ENCODE results near the gene CRY2.
A peak's percentile ranks its signal among the peaks of the same experiment; 100 is the strongest.

The CRY2 gene

DNA sequence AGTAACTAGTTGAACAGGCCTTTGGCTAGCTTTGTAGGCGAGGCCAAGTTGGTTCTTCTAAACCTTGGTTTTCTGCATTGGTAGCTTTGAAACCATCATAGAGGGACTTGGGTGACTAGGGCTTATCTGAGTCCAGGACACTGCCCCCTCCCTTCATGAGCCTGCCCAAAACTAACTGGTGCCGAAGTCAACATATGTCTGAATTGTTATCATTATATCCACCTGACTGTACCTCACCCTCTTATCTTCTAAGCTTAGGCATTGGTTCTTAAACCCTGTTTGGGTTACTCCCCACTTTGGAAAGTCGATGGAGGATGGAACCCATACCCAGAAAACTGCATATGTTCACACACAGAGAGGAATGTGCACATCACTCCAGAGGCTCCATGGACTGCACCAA lies 30.6 kb downstream of the CRY2 start:
- no peaks in the 10 kb centered on the region for H3K9me3 ChIP-seq (ENCODE audit: control insufficient read depth, low read length)
- peaks cover 6% of the 10 kb centered on the region for H3K36me3 ChIP-seq (ENCODE audit: control insufficient read depth, insufficient read depth, low read length)
- no peak overlapping the region for H3K4me3 ChIP-seq (ENCODE audit: low read length)
- no peaks in the 10 kb centered on the region for H3K27me3 ChIP-seq (ENCODE audit: control insufficient read depth, insufficient read depth, low read length)
- no peak overlapping the region for H3K9ac ChIP-seq (ENCODE audit: low read length)
- no peaks in the 10 kb centered on the region for H3K4me1 ChIP-seq (ENCODE audit: control insufficient read depth, insufficient read depth, low read length)

DNA sequence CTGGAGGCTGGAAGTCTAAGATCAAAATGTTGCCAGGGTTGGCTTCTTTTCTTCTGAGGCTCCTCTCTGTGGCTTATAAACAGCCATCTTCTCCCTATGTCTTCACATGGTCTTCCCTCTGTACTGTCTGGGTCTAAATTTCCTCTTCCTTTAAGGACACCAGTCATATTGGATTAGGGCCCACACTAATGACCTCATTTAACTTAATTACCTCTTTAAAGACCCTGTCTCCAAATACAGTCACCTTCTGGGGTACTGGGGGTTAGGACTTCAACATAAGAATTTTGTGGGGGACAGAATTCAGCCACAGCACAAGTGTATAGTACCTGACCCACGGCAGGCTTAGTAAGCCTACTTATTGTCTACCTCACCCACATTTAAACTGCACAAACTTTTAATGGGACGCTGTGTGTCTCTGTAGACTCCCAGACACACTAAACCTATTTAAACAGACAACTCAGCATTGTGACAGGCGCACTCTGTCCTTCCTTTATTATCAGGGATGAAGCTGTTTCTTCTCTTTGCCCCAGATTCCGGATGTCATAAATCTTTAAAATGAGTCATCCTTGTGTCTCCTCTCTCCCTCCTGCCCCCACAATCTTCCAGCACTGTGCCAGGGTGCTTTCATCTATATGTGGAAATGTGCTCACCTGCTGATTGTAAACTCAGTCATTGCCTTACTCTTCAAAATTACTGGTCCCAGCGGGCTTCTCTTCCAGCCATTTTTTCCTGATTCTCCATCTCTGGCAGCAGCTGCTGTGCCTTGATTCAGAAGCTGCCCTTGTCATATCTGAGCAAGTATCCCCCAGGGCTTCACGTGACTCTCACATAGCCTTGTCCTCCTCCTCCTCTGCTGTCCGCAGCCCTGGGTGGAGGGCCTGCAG lies 32.8 kb downstream of the CRY2 start:
- Histone ChIP-seq H3K4me1 (ENCODE audit: control insufficient read depth, insufficient read depth, low read length) (peaks cover 1% of the 10 kb centered on the region), H3K9ac (ENCODE audit: low read length) (no peak overlapping the region), H3K27me3 (ENCODE audit: control insufficient read depth, insufficient read depth, low read length) (no peaks in the 10 kb centered on the region), H3K4me3 (ENCODE audit: low read length) (no peak overlapping the region), H3K9me3 (ENCODE audit: control insufficient read depth, low read length) (no peaks in the 10 kb centered on the region), H3K36me3 (ENCODE audit: control insufficient read depth, insufficient read depth, low read length) (peaks cover 6% of the 10 kb centered on the region)

DNA sequence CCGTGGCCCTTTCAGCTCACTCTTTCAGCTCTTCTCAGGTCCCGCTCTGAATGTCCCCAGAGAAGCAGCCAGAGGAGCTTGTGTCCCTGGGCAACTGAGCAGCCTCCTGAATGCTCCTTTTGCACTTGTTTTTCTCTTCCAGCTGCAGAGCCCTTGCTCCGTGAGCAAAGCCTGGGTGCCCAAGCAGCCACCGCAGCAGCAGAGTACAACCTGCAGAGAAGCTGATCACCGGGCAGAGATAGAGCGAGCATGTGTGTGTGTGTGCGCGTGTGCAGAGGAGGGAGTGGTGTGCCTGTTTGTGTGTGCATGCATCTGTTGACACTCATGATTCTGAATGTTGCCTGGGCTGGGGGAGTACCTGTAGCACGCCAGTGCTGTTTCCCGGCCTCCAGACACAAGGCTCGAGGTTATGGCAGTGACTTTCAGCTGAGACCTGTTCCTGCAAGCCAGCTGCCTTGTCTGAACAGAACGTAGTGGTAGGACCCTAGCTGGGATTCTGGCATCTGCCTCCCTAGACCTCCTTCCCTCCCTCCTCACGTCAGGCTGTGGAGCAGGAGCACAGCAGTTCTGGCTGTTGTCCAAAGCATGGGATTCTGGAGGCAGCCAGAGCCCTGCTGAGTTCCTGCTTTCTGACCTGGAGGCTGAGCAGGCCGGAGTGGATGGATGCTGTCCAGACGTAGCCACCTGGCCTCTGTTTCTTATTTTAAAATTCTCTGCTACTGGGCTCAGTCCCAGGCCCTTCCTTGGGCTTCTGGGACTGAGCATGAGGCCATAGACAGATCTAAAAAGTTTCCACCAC lies 33.7 kb downstream of the CRY2 start:
- H3K9me3 ChIP-seq (ENCODE audit: control insufficient read depth, low read length): no peaks in the 10 kb centered on the region
- no peaks in the 10 kb centered on the region for H3K27me3 ChIP-seq (ENCODE audit: control insufficient read depth, insufficient read depth, low read length)
- H3K36me3 ChIP-seq (ENCODE audit: control insufficient read depth, insufficient read depth, low read length): peaks cover 6% of the 10 kb centered on the region
- H3K4me3 ChIP-seq (ENCODE audit: low read length): no peak overlapping the region
- peaks cover 4% of the 10 kb centered on the region for H3K4me1 ChIP-seq (ENCODE audit: control insufficient read depth, insufficient read depth, low read length)
- H3K9ac ChIP-seq (ENCODE audit: low read length): no peak overlapping the region

DNA sequence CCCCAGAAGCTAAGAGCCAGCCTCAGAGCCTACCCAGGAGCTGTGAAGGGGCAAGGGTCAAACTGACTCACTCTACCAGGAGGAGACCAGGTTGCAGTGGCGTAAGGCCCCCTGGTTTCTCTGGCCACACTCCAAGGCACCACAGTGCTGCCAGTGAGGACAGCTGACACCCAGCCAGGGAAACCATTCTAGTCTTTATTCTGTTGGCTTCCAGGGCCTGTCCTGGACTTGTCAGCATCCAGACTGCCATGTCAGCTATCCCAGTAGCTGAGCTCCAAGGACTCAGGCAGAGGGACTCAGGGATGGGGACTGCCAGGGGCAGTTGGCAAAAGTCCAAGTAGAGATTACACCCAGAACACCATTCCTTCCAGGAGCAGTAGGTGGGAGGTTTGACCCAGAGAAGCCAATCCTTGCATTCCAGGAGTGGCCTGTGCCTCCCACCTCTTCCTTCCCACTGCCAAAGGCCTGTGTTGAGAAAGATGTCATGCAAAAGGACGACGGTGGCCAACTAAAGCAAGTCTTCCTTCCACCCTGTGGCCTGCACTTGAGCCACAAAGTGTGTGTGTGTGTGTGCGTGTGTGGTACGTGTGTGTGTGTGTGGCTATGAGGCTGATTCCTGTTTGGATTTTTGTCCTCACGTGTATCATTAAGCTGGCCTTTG lies 34.6 kb downstream of the CRY2 start:
- H3K4me3 ChIP-seq (ENCODE audit: low read length): no peak overlapping the region
- H3K27me3 ChIP-seq (ENCODE audit: control insufficient read depth, insufficient read depth, low read length): no peaks in the 10 kb centered on the region
- H3K36me3 ChIP-seq (ENCODE audit: control insufficient read depth, insufficient read depth, low read length): peaks cover 6% of the 10 kb centered on the region
- H3K9me3 ChIP-seq (ENCODE audit: control insufficient read depth, low read length): no peaks in the 10 kb centered on the region
- H3K9ac ChIP-seq (ENCODE audit: low read length): no peak overlapping the region
- H3K4me1 ChIP-seq (ENCODE audit: control insufficient read depth, insufficient read depth, low read length): peaks cover 4% of the 10 kb centered on the region

DNA sequence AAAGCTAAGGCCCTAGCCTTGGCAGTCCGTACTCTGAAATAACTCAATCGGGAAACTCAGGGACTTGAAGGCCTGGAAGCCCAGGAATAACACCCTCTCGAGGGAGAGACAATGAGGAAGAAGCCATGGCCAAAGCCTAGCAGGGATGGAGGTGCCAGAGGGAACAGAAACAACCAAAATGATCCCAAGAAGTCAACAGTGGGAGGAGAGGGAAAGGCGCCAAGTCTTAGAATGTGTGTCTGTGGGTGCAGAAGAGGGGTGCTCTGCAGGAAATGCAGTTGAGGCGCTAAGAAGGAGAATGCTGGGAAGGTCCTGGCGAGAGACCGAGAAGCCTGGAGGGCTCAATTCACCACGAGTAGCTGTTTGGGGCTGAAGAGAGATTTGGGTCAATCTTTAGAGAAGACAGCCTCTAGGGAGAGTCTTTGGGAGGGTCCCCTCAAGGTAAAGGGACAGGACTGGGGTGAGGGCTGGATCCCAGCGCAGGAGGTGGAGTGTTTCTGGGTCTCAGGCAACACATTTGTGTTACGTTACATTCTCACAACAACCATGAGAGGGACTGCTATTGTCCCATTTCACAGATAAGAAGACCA lies 37.4 kb downstream of the CRY2 start:
- peaks cover 6% of the 10 kb centered on the region for H3K36me3 ChIP-seq (ENCODE audit: control insufficient read depth, insufficient read depth, low read length)
- H3K27me3 ChIP-seq (ENCODE audit: control insufficient read depth, insufficient read depth, low read length): no peaks in the 10 kb centered on the region
- H3K9me3 ChIP-seq (ENCODE audit: control insufficient read depth, low read length): no peaks in the 10 kb centered on the region
- peaks cover 4% of the 10 kb centered on the region for H3K4me1 ChIP-seq (ENCODE audit: control insufficient read depth, insufficient read depth, low read length)
- H3K9ac ChIP-seq (ENCODE audit: low read length): no peak overlapping the region
- no peak overlapping the region for H3K4me3 ChIP-seq (ENCODE audit: low read length)

DNA sequence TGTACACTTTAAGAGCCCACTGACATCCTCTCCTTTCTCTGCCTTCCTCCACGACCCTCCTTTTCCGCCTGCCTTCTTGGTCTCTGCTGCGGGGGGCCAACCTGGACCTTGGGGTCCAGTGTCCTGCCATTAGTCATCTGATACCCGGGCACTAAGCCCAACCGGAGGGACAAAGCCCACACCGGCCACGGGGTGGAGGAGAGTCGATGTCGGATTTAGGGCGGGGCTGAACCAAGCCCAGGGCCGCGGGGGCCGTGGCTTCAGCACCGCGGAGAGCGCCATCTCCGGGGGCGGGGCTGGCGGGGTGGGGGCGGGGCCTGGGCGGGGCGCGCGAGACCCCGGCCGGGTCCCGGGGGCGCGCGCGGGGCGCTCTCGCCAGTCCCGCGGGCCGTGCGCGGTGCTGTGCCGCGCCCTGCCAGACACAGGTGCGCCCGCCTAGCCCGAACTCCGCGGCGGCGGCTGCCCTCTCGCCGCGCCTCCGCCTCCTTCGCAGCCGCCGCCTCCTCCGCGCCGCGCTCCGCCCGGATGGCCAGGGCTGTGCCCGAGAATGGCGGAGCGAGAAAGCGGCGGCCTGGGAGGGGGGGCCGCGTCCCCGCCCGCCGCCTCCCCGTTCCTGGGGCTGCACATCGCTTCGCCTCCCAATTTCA lies 38.1 kb downstream of the CRY2 start, which contains the start of gene MAPK8IP1:
MAPK8IP1 (plus strand) TSS at position 378 of the 647 bp plus-strand sequence; CDS start at position 548, 170 bp downstream.
- peaks cover 6% of the 10 kb centered on the region for H3K36me3 ChIP-seq (ENCODE audit: control insufficient read depth, insufficient read depth, low read length)
- peaks cover 4% of the 10 kb centered on the region for H3K4me1 ChIP-seq (ENCODE audit: control insufficient read depth, insufficient read depth, low read length)
- no peaks in the 10 kb centered on the region for H3K27me3 ChIP-seq (ENCODE audit: control insufficient read depth, insufficient read depth, low read length)
- H3K9ac ChIP-seq (ENCODE audit: low read length): peak within 1 kb of the TSS; percentile 43
- H3K4me3 ChIP-seq (ENCODE audit: low read length): no peak within 1 kb of the TSS
- H3K9me3 ChIP-seq (ENCODE audit: control insufficient read depth, low read length): no peaks in the 10 kb centered on the region

DNA sequence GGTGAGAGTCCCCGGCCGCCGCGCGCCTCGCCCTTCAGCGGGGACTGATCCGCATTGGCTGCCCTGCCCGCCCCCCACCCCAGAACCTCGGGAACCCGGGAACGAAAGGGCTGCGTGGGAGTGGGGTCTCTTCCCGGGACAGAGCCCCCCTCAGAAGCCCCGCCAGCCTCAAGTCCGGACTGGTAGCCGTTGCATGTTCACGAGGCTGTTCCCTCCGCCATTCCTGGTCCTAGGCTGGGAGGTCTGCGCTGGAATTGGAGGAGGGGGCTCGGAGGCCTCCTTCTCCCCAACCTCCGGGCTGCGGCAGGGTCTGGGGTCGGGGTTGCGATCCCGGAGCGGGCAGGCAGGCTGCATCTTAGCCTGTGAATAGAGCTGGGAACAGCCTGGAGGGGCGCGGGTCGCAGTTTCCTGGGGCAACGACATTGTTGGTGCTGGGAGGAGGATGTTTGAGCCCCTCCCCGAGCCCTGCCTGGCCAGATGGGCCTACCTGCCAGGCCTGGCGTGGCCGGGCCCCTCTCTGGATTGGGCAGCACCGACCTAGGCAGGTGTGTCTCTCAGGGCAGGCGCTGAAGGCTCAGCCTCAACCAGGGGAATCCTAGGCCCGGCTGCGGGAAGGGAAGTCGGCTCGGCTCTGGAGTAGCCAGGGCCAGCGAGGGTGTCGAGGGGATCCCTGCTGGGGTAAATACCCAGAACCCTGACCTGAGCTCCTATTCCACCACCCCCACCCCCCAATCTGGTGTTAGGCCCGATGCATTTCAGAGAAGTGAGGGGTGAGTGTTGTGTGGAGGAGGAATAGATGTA lies 38.8 kb downstream of the CRY2 start:
- H3K27me3 ChIP-seq (ENCODE audit: control insufficient read depth, insufficient read depth, low read length): no peaks in the 10 kb centered on the region
- peak overlapping the region; percentile 43 for H3K9ac ChIP-seq (ENCODE audit: low read length)
- no peak overlapping the region for H3K4me3 ChIP-seq (ENCODE audit: low read length)
- no peaks in the 10 kb centered on the region for H3K9me3 ChIP-seq (ENCODE audit: control insufficient read depth, low read length)
- H3K36me3 ChIP-seq (ENCODE audit: control insufficient read depth, insufficient read depth, low read length): peaks cover 2% of the 10 kb centered on the region
- peaks cover 4% of the 10 kb centered on the region for H3K4me1 ChIP-seq (ENCODE audit: control insufficient read depth, insufficient read depth, low read length)

DNA sequence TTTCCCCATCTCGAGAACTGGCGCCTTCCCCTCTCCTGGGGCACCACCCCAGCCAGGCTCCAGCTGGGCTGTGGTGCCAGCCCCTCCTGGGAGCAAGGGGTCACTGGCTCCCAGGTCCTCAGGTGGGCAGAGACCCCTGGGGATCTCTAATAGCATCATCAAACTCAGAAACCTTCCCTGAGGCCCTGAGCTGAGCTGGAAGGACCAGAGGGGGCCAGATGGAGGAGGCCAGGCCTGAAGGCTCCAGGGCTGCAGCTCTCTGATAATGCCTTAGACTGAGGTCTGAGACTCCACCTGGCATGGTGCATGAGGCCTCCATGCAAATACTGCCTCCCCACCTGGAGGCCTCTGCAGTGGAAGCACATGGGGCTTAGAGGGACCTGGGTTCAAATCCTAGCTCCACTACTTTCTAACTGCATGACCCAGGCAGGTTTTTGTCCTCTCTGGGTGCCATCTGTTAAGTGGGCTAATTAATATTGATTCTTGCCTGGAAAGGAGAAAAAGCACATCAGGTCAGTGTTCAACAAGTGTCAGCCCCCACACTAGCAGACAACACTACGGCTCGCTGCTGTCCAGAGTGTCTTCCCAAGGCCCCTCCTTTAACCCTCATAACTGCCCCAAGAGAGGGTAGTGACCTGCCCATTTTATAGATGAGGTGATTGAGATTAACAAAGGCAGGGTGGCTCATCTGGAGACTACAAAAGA lies 39.7 kb downstream of the CRY2 start:
- H3K4me1 ChIP-seq (ENCODE audit: control insufficient read depth, insufficient read depth, low read length): peaks cover 4% of the 10 kb centered on the region
- no peaks in the 10 kb centered on the region for H3K36me3 ChIP-seq (ENCODE audit: control insufficient read depth, insufficient read depth, low read length)
- H3K9me3 ChIP-seq (ENCODE audit: control insufficient read depth, low read length): no peaks in the 10 kb centered on the region
- no peak overlapping the region for H3K4me3 ChIP-seq (ENCODE audit: low read length)
- H3K27me3 ChIP-seq (ENCODE audit: control insufficient read depth, insufficient read depth, low read length): no peaks in the 10 kb centered on the region
- no peak overlapping the region for H3K9ac ChIP-seq (ENCODE audit: low read length)

DNA sequence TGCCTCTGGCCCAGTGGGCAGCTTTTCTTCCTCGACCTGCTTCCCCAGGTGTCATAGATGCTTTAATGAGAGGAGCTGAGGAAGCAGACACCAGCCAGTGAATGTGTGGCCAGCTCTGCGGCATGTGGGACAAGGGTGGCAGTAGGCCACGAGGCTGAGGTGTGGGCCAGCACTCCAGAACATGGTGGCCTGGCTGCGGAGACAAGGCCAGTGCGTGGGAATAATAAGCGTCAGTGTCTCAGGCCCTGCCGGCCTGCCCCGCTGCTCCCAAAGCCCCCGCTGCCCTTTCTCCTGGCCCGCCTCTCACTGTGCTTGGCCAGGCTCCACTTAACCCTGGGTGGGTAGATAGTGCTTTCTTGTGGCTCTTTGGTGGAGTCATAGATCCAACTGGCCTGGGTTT lies 40.3 kb downstream of the CRY2 start:
- Histone ChIP-seq H3K27me3 (ENCODE audit: control insufficient read depth, insufficient read depth, low read length) (no peaks in the 10 kb centered on the region), H3K9me3 (ENCODE audit: control insufficient read depth, low read length) (no peaks in the 10 kb centered on the region), H3K4me1 (ENCODE audit: control insufficient read depth, insufficient read depth, low read length) (peaks cover 4% of the 10 kb centered on the region), H3K36me3 (ENCODE audit: control insufficient read depth, insufficient read depth, low read length) (no peaks in the 10 kb centered on the region), H3K9ac (ENCODE audit: low read length) (no peak overlapping the region), H3K4me3 (ENCODE audit: low read length) (no peak overlapping the region)

DNA sequence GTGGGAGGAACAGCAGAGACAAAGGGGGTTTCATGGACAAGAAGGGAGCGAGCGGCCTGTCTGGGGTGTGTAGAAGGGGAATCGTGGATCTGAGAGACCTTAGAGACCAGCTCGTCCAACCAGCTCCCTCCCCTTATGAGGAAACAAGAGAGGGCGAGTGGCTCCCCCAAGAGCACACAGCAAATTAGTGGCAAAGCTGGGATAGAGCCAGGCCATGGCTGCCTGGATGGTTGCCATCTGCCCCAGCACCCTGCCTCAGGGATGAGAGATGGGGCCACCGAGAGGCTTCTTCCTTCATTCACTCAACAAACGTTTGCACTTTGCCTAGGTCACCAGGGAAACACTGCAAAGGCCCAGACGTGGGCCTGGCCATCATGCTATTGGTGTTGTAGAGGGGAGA lies 42.3 kb downstream of the CRY2 start:
- H3K9me3 ChIP-seq (ENCODE audit: control insufficient read depth, low read length): no peaks in the 10 kb centered on the region
- peaks cover 4% of the 10 kb centered on the region for H3K27me3 ChIP-seq (ENCODE audit: control insufficient read depth, insufficient read depth, low read length)
- H3K36me3 ChIP-seq (ENCODE audit: control insufficient read depth, insufficient read depth, low read length): no peaks in the 10 kb centered on the region
- H3K4me1 ChIP-seq (ENCODE audit: control insufficient read depth, insufficient read depth, low read length): peaks cover 4% of the 10 kb centered on the region
- no peak overlapping the region for H3K9ac ChIP-seq (ENCODE audit: low read length)
- no peak overlapping the region for H3K4me3 ChIP-seq (ENCODE audit: low read length)

Measured in mucosa of stomach (tissue), 1 donor.